Esophagus squamous epithelium (tissue), 4 donors: ENCODE data around the gene FAM171A1.

Experiments
- CTCF ChIP-seq, 6 experiments: fragments of 450-650 bp in 4 of 6; fragments of 200-600 bp in 2 of 6; sonication (generic) in 2 of 6; IDR thresholded peaks; one replicate each; pipeline ENCODE4 v1.5.1; 2016 to 2019; ENCODE audit warnings: antibody characterized with exemption in 6 of 6, mild to moderate bottlenecking in 4 of 6, moderate library complexity in 4 of 6
- POLR2A ChIP-seq, 4 donors: fragments of 450-650 bp; IDR thresholded peaks; one replicate each; pipeline ENCODE4 v1.6.1; 2017; ENCODE audit warnings: antibody characterized with exemption in 4 of 4, mild to moderate bottlenecking in 4 of 4, moderate library complexity in 3 of 4

DNA sequence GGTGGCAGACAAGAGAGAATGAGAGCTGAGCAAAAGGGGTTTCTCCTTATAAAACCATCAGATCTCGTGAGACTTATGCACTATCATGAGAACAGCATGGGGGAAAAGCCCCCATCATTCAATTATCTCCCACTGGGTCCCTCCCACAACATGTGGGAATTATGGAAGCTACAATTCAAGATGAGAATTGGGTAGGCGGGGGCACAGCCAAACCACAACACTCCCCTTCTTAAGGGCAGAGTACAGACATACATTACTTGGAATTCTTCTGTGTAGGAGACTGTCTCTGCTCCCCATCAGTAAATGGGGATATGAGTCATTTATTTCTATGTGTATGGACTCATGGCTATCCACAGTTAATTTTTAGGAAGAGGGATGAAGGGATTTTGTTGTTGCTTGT, 31.2 kb downstream of the FAM171A1 start:
- TF ChIP-seq POLR2A (IDR thresholded peaks at IDR 0.05) (no peak), CTCF (IDR thresholded peaks at IDR 0.05) (no peak)
